Nephron progenitor cell (in vitro differentiated cells): Measurements from ENCODE around the gene PORCN.

ENCODE experiments used
- DNase-seq: peaks from one replicate; pipeline ENCODE4 v3.0.0; 2021
- H3K27ac Mint-ChIP-seq: 2 replicates; pipeline ENCODE4 v1.8.0; 2021; ENCODE audit warnings: mild to moderate bottlenecking, moderate library complexity, mixed read lengths
- H3K27me3 Mint-ChIP-seq: 2 replicates; pipeline ENCODE4 v1.8.0; 2021; ENCODE audit warnings: mild to moderate bottlenecking, low read depth, mixed read lengths; ENCODE audit not compliant: poor library complexity
- H3K36me3 Mint-ChIP-seq: 2 replicates; pipeline ENCODE4 v1.8.0; 2021; ENCODE audit warnings: low read depth, mixed read lengths
- H3K4me1 Mint-ChIP-seq: 2 replicates; pipeline ENCODE4 v1.8.0; 2021; ENCODE audit warnings: mixed read lengths
- H3K4me3 Mint-ChIP-seq: 2 replicates; pipeline ENCODE4 v1.8.0; 2021; ENCODE audit warnings: mild to moderate bottlenecking, moderate library complexity, mixed read lengths
- H3K9me3 Mint-ChIP-seq: 2 replicates; pipeline ENCODE4 v1.8.0; 2021; ENCODE audit warnings: mild to moderate bottlenecking, moderate library complexity, mixed read lengths
- CTCF ChIP-seq: fragments of 200-600 bp; sonication (generic); IDR thresholded peaks from 2 replicates; pipeline ENCODE4 v1.5.0; 2021; ENCODE audit warnings: antibody characterized with exemption

The PORCN gene

GRCh38 chrX:48477960-48478755 is 30.6 kb upstream of the PORCN start:
- peaks cover 5% of the 10 kb centered on the region for H3K27me3 Mint-ChIP-seq
- no peak overlapping the region for H3K4me3 Mint-ChIP-seq
- no peak for TF ChIP-seq CTCF

GRCh38 chrX:48478806-48479205 is 30.0 kb upstream of the PORCN start:
- no peak for TF ChIP-seq CTCF
- Mint-ChIP-seq H3K27me3 (peaks cover 5% of the 10 kb centered on the region), H3K36me3 (peaks cover 4% of the 10 kb centered on the region), H3K9me3 (peaks cover 60% of the 10 kb centered on the region), H3K4me3 (no peak overlapping the region), H3K4me1 (peaks cover 28% of the 10 kb centered on the region), H3K27ac (no peak overlapping the region)
- no peak for DNase-seq

More at GRCh38 chrX:48477960-48478755, 30.6 kb upstream of the PORCN start:
- Mint-ChIP-seq H3K9me3 (peaks cover 55% of the 10 kb centered on the region), H3K4me1 (peaks cover 32% of the 10 kb centered on the region), H3K36me3 (peaks cover 4% of the 10 kb centered on the region), H3K27ac (no peak overlapping the region)
- DNase-seq: no peak

GRCh38 chrX:48480142-48480541 is 28.6 kb upstream of the PORCN start:
- no peak overlapping the region for H3K27ac Mint-ChIP-seq
- peaks cover 21% of the 10 kb centered on the region for H3K4me1 Mint-ChIP-seq
- peaks cover 5% of the 10 kb centered on the region for H3K27me3 Mint-ChIP-seq
- no peak for DNase-seq
- peaks cover 4% of the 10 kb centered on the region for H3K36me3 Mint-ChIP-seq
- TF ChIP-seq CTCF: no peak
- H3K9me3 Mint-ChIP-seq: peaks cover 57% of the 10 kb centered on the region
- no peak overlapping the region for H3K4me3 Mint-ChIP-seq

- Mint-ChIP-seq H3K4me1 (peaks cover 17% of the 10 kb centered on the region), H3K4me3 (no peak overlapping the region), H3K27me3 (peaks cover 5% of the 10 kb centered on the region), H3K36me3 (peaks cover 4% of the 10 kb centered on the region), H3K9me3 (peaks cover 55% of the 10 kb centered on the region), H3K27ac (no peak overlapping the region)
- no peak for TF ChIP-seq CTCF
- DNase-seq: no peak
These were observed 28.2 kb upstream of the PORCN start for GRCh38 chrX:48480583-48480982.

GRCh38 chrX:48482526-48482925 is 26.3 kb upstream of the PORCN start:
- TF ChIP-seq CTCF: no peak
- H3K9me3 Mint-ChIP-seq: peaks cover 47% of the 10 kb centered on the region

GRCh38 chrX:48487362-48487798 is 21.4 kb upstream of the PORCN start:
- TF ChIP-seq CTCF: no peak
- H3K27ac Mint-ChIP-seq: no peak overlapping the region
- no peaks in the 10 kb centered on the region for H3K4me1 Mint-ChIP-seq

More at GRCh38 chrX:48482526-48482925, 26.3 kb upstream of the PORCN start:
- peaks cover 5% of the 10 kb centered on the region for H3K27me3 Mint-ChIP-seq
- H3K36me3 Mint-ChIP-seq: peaks cover 9% of the 10 kb centered on the region
- no peak for DNase-seq
- H3K27ac Mint-ChIP-seq: no peak overlapping the region
- H3K4me1 Mint-ChIP-seq: peaks cover 3% of the 10 kb centered on the region
- H3K4me3 Mint-ChIP-seq: no peak overlapping the region

More at GRCh38 chrX:48487362-48487798, 21.4 kb upstream of the PORCN start:
- Mint-ChIP-seq H3K27me3 (peaks cover 12% of the 10 kb centered on the region), H3K4me3 (no peak overlapping the region), H3K9me3 (peaks cover 44% of the 10 kb centered on the region), H3K36me3 (peaks cover 5% of the 10 kb centered on the region)
- no peak for DNase-seq
